Ishikawa (cell line): ENCODE measurements around the gene NKRF.

ENCODE experiments used
- CEBPB ChIP-seq: IDR thresholded peaks from 2 replicates; pipeline ENCODE4 v1.6.1; 2012
- EGR1 ChIP-seq: IDR thresholded peaks from 2 replicates; pipeline ENCODE4 v1.6.1; 2012
- EP300 ChIP-seq: IDR thresholded peaks from 2 replicates; pipeline ENCODE4 v1.6.1; 2012; ENCODE audit warnings: borderline replicate concordance
- NFIC ChIP-seq: IDR thresholded peaks from 2 replicates; pipeline ENCODE4 v1.6.1; 2012
- RAD21 ChIP-seq: IDR thresholded peaks from 2 replicates; pipeline ENCODE4 v1.6.1; 2012; ENCODE audit warnings: low read depth
- TEAD4 ChIP-seq: IDR thresholded peaks from 2 replicates; pipeline ENCODE4 v1.6.1; 2012
- YY1 ChIP-seq: IDR thresholded peaks from 2 replicates; pipeline ENCODE4 v1.6.1; 2012; ENCODE audit warnings: low read depth
- TF ChIP-seq, protein P1 (sequence below): IDR thresholded peaks from 2 replicates; pipeline ENCODE4 v1.6.1; 2012; ENCODE audit warnings: low read depth, mild to moderate bottlenecking

DNA sequence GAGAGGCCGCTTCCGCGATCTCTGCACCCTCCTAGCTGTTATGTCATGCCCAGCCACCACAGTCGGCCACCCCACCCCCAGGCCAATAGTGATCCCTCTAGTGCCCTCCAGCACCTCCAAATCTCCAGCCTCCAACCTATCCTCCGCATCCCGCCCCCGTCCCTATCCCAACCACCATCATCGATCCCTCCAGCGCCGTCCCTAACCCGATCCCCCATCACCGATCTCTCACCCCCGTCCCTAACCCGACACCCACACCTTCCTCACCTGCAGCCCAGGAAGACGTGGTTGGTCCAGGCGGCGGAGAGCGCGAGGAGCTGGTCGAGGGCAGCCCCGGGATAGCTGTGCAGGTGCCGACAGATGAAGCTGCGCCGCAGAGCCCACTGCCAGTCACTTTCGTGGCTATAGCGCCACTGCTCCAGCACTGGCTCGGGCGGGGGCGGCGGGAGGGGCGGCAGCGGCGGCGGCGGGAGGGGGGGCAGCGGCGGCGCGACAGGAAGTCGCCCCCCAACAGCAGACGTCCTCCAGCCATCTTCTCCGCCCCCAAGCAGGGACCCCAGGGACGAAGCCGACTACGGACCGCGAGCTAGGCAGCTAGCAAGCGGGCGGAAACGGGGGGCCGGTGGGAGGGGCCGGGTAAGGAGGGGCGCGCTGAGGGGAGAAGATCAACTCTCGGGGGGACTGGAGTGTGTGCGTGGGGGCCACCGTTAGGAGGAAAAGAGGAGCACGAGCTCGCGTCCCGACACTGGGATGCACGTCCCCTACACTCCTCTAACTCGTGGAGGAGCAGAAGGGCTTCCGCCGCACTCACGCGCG is 552 bp downstream of the NKRF start:
- no peak for TF ChIP-seq EGR1
- TF ChIP-seq NFIC = no peak
- no peak for TF ChIP-seq CEBPB
- no peak for TF ChIP-seq YY1
- no peak for TF ChIP-seq RAD21
- no peak for TF ChIP-seq TEAD4
- TF ChIP-seq, protein P1, sequence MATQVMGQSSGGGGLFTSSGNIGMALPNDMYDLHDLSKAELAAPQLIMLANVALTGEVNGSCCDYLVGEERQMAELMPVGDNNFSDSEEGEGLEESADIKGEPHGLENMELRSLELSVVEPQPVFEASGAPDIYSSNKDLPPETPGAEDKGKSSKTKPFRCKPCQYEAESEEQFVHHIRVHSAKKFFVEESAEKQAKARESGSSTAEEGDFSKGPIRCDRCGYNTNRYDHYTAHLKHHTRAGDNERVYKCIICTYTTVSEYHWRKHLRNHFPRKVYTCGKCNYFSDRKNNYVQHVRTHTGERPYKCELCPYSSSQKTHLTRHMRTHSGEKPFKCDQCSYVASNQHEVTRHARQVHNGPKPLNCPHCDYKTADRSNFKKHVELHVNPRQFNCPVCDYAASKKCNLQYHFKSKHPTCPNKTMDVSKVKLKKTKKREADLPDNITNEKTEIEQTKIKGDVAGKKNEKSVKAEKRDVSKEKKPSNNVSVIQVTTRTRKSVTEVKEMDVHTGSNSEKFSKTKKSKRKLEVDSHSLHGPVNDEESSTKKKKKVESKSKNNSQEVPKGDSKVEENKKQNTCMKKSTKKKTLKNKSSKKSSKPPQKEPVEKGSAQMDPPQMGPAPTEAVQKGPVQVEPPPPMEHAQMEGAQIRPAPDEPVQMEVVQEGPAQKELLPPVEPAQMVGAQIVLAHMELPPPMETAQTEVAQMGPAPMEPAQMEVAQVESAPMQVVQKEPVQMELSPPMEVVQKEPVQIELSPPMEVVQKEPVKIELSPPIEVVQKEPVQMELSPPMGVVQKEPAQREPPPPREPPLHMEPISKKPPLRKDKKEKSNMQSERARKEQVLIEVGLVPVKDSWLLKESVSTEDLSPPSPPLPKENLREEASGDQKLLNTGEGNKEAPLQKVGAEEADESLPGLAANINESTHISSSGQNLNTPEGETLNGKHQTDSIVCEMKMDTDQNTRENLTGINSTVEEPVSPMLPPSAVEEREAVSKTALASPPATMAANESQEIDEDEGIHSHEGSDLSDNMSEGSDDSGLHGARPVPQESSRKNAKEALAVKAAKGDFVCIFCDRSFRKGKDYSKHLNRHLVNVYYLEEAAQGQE = no peak
- TF ChIP-seq EP300 = no peak
